Loucy (cell line): ENCODE measurements around the gene GPATCH11.
A peak's percentile ranks its signal among the peaks of the same experiment; 100 is the strongest.

ENCODE experiments used
- H2AFZ ChIP-seq: fragments of 200-600 bp; sonication (generic); 2 replicates; pipeline ENCODE4 v1.6.0; 2016; ENCODE audit warnings: antibody characterized with exemption, mild to moderate bottlenecking, low read length, moderate library complexity
- H3F3A ChIP-seq: fragments of 200-600 bp; 2 replicates; pipeline ENCODE4 v1.6.0; 2016; ENCODE audit warnings: antibody characterized with exemption, low read depth, mild to moderate bottlenecking
- H3K27me3 ChIP-seq: fragments of 200-600 bp; sonication (generic); 2 replicates; pipeline ENCODE4 v1.6.1; 2014; ENCODE audit warnings: low read length, mild to moderate bottlenecking; ENCODE audit not compliant: insufficient read depth, poor library complexity, severe bottlenecking
- H3K36me3 ChIP-seq: fragments of 200-600 bp; sonication (generic); 2 replicates; pipeline ENCODE4 v1.6.1; 2016; ENCODE audit warnings: low read length; ENCODE audit not compliant: insufficient read depth
- H3K4me1 ChIP-seq: fragments of 200-600 bp; sonication (generic); 2 replicates; pipeline ENCODE4 v1.5.1; 2014; ENCODE audit warnings: low read length, mild to moderate bottlenecking; ENCODE audit not compliant: insufficient read depth, poor library complexity, severe bottlenecking
- H3K4me2 ChIP-seq: fragments of 200-600 bp; sonication (generic); 2 replicates; pipeline ENCODE4 v1.6.0; 2014; ENCODE audit warnings: antibody characterized with exemption, low read length, low read depth, mild to moderate bottlenecking; ENCODE audit not compliant: poor library complexity, severe bottlenecking
- H3K4me3 ChIP-seq: fragments of 200-600 bp; sonication (generic); 2 replicates; pipeline ENCODE4 v1.5.1; 2014; ENCODE audit warnings: low read length, mild to moderate bottlenecking, mixed read lengths; ENCODE audit not compliant: poor library complexity, severe bottlenecking
- H3K79me2 ChIP-seq: fragments of 200-600 bp; sonication (generic); 2 replicates; pipeline ENCODE4 v1.6.1; 2014; ENCODE audit warnings: low read length; ENCODE audit not compliant: insufficient read depth
- H3K9ac ChIP-seq: fragments of 200-600 bp; sonication (generic); 2 replicates; pipeline ENCODE4 v1.6.0; 2014; ENCODE audit warnings: mild to moderate bottlenecking, low read depth, low read length, moderate library complexity; ENCODE audit not compliant: poor library complexity, severe bottlenecking
- H3K9me2 ChIP-seq: fragments of 200-600 bp; sonication (generic); replicated peaks from 2 replicates; pipeline ENCODE4 v1.6.1; 2016; ENCODE audit warnings: low read depth, low read length, mixed read lengths
- H3K9me3 ChIP-seq: fragments of 200-600 bp; sonication (generic); 2 replicates; pipeline ENCODE4 v1.6.1; 2014; ENCODE audit warnings: mild to moderate bottlenecking, antibody characterized with exemption, low read length, low read depth; ENCODE audit not compliant: insufficient read depth
- H4K20me1 ChIP-seq: fragments of 200-600 bp; sonication (generic); 2 replicates; pipeline ENCODE4 v1.6.0; 2014; ENCODE audit warnings: antibody characterized with exemption, low read length, mild to moderate bottlenecking; ENCODE audit not compliant: insufficient read depth, poor library complexity, severe bottlenecking
- CTCF ChIP-seq: fragments of 200-600 bp; sonication (generic); conservative IDR thresholded peaks from 2 replicates; pipeline ENCODE4 v1.5.1; 2014; ENCODE audit warnings: mild to moderate bottlenecking, antibody characterized with exemption, low read length
- EZH2phosphoT487 ChIP-seq: fragments of 200-600 bp; IDR thresholded peaks from 2 replicates; pipeline ENCODE4 v1.6.1; 2018; ENCODE audit warnings: antibody characterized with exemption, mild to moderate bottlenecking, moderate library complexity, borderline replicate concordance

GPATCH11 gene

DNA sequence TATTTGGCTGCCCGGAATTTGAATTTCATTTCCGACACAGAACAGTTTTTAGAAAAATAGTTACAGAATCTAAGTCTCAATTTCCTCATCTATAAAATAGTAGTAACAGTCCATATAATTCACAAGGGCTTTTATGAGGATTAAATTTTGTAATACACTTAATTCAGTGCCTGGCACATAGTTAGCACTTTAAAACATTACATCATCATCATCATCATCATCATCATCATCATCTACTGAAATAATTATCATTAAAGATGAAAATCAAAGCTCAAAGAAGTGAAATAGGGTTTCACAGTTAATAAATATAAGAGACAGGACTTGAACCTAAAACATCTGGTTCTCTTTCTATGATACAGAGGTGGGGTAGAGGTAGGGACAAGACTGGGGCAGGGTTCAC, 13.4 kb upstream of the GPATCH11 start:
- H3K27me3 ChIP-seq: no peaks in the 10 kb centered on the region
- H3K9me2 ChIP-seq: no peaks in the 10 kb centered on the region
- no peak overlapping the region for H3K9ac ChIP-seq
- H3K79me2 ChIP-seq: no peaks in the 10 kb centered on the region
- peaks cover 49% of the 10 kb centered on the region for H3K36me3 ChIP-seq
- H3K9me3 ChIP-seq: no peaks in the 10 kb centered on the region
- no peaks in the 10 kb centered on the region for H3K4me1 ChIP-seq
- TF ChIP-seq EZH2phosphoT487 (no peak), CTCF (no peak)
- no peak overlapping the region for H2AFZ ChIP-seq
- no peaks in the 10 kb centered on the region for H3F3A ChIP-seq
- no peaks in the 10 kb centered on the region for H4K20me1 ChIP-seq
- no peak overlapping the region for H3K4me3 ChIP-seq
- no peak overlapping the region for H3K4me2 ChIP-seq

GRCh38 chr2:37080266-37080665, 4.1 kb upstream of the GPATCH11 start:
- Histone ChIP-seq H3K79me2 (peaks cover 49% of the 10 kb centered on the region), H3K4me1 (peaks cover 36% of the 10 kb centered on the region), H3K36me3 (peaks cover 9% of the 10 kb centered on the region), H3K27me3 (no peaks in the 10 kb centered on the region), H3K4me3 (peak overlapping the region; percentile 57), H3F3A (peaks cover 5% of the 10 kb centered on the region; the same call in 1 of the 2 replicates), H3K9ac (peak overlapping the region; percentile 21), H3K4me2 (peak overlapping the region; percentile 95), H3K9me3 (no peaks in the 10 kb centered on the region), H2AFZ (no peak overlapping the region), H3K9me2 (no peaks in the 10 kb centered on the region), H4K20me1 (peaks cover 5% of the 10 kb centered on the region)
- no peak for TF ChIP-seq CTCF
- TF ChIP-seq EZH2phosphoT487: no peak

- H3K27me3 ChIP-seq: no peaks in the 10 kb centered on the region
- H3K4me1 ChIP-seq: peaks cover 40% of the 10 kb centered on the region
- H4K20me1 ChIP-seq: peaks cover 5% of the 10 kb centered on the region
- peak overlapping the region; percentile 95 for H3K4me2 ChIP-seq
- H3K4me3 ChIP-seq: peak overlapping the region; percentile 57
- H2AFZ ChIP-seq: no peak overlapping the region
- TF ChIP-seq CTCF: no peak
- TF ChIP-seq EZH2phosphoT487: no peak
- H3K9ac ChIP-seq: peak overlapping the region; percentile 21
- H3K79me2 ChIP-seq: peaks cover 53% of the 10 kb centered on the region
- no peaks in the 10 kb centered on the region for H3K9me2 ChIP-seq
- peaks cover 5% of the 10 kb centered on the region; the same call in 1 of the 2 replicates for H3F3A ChIP-seq
- peaks cover 6% of the 10 kb centered on the region for H3K36me3 ChIP-seq
- no peaks in the 10 kb centered on the region for H3K9me3 ChIP-seq
Measured at GRCh38 chr2:37080689-37081088, 3.6 kb upstream of the GPATCH11 start.
